Measurements from ENCODE around the gene DEPDC1.

The DEPDC1 gene

DNA sequence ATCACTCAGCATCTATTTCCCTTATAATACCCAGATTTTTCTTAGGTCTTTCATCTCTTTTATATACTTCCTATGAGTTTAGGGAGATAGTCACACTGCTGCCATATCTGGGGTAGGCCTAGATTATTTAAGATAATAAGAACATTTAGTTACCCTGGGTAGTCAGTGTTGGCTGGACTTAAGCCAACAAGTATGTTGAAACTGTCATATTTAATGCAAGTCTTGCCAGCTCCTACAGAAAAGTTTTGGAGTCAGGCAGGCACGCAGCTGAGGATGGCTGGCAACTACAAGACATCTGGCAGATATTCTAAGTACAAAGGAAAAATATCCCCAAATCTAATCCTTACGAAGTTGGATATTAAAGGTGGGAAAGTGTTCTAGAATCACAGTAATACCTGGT, 19.2 kb upstream of the DEPDC1 start:
- Histone ChIP-seq H3K4me3 (no peak overlapping the region), H3K27ac (no peak overlapping the region)
- TF ChIP-seq, protein P1, sequence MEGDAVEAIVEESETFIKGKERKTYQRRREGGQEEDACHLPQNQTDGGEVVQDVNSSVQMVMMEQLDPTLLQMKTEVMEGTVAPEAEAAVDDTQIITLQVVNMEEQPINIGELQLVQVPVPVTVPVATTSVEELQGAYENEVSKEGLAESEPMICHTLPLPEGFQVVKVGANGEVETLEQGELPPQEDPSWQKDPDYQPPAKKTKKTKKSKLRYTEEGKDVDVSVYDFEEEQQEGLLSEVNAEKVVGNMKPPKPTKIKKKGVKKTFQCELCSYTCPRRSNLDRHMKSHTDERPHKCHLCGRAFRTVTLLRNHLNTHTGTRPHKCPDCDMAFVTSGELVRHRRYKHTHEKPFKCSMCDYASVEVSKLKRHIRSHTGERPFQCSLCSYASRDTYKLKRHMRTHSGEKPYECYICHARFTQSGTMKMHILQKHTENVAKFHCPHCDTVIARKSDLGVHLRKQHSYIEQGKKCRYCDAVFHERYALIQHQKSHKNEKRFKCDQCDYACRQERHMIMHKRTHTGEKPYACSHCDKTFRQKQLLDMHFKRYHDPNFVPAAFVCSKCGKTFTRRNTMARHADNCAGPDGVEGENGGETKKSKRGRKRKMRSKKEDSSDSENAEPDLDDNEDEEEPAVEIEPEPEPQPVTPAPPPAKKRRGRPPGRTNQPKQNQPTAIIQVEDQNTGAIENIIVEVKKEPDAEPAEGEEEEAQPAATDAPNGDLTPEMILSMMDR (IDR thresholded peaks at IDR 0.05) = no peak
- no peak for DNase-seq (ENCODE audit: low spot score)

DNA sequence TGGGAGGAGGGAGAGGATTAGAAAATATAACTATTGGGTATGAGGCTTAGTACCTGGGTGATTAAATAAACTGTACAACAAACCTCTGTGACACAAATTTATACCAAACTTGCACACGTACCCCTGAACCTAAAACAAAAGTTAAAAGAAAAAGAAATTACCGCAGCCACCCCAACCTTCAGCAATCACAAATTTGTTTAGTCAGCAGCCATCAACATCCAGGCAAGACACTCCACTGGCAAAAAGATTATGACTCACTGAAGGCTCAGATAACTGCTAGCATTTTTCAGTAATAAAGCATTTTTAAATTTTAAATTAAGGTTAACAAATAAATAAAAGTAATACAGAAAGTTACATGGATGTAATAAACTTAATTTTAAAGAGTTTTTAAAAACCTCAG, 14.4 kb upstream of the DEPDC1 start:
- TF ChIP-seq, protein P1 (IDR thresholded peaks at IDR 0.05) = no peak
- no peak for DNase-seq (ENCODE audit: low spot score)
- Histone ChIP-seq H3K4me3 (no peak overlapping the region), H3K27ac (no peak overlapping the region)

DNA sequence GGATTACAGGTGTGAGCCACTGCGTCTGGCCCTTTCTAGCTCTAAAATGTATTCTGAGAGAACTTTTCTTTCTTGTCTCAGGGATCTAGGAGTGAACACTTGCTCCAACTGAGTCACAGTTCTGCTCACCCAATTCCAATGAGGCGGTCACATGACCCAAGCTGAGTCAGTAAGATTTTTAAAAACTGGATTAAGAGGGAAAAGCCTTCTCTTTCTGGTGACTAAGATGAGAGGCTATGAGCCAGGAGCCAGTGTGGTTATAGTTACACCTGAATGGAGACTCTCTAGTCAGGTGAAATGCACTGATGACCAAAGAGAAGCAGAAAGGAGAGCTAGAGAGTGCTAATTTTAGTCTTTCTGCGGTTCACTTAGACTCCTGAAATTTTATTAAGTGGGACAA, 9.5 kb upstream of the DEPDC1 start:
- H3K4me3 ChIP-seq = no peak overlapping the region
- no peak overlapping the region for H3K27ac ChIP-seq
- TF ChIP-seq, protein P1 (IDR thresholded peaks at IDR 0.05) = no peak
- no peak for DNase-seq (ENCODE audit: low spot score)

DNA sequence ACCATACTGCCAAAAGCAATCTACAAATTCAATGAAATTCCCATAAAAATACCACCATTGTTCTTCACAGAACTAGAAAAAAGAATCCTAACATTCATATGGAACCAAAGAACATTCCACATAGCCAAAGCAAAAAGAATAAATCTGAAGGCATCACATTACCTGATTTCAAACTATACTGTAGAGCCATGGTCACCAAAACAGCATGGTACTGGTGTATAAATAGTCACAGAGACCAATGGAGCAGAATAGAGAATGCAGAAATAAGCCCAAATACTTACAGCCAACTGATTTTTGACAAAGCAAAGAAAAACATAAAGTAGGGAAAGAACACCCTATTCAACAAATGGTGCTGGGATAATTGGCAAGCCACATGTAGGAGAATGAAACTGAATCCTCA, 6.2 kb upstream of the DEPDC1 start:
- Histone ChIP-seq H3K4me3 (no peak overlapping the region), H3K27ac (no peak overlapping the region)
- no peak for DNase-seq (ENCODE audit: low spot score)
- TF ChIP-seq, protein P1 (IDR thresholded peaks at IDR 0.05) = no peak

DNA sequence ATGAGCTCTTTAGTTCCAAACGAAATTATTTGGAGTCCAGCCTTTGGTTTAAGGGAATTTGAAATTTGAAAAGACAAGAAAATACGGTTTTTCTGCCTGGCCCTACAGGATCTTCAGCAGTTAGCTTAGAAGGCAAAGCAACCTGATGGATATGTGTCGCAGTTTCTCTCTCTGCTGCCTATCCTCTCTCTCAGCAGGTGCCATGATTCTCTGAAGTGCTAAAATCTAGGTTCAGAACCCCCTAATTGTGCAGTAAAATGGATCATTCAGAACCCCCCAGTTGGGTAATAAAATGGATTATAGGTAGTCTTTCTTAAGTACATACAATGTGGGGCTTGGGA, 446 bp upstream of the DEPDC1 start:
- peak overlapping the region; percentile 0 to 10 for H3K27ac ChIP-seq
- H3K4me3 ChIP-seq = peak overlapping the region; percentile 84
- TF ChIP-seq, protein P1 (IDR thresholded peaks at IDR 0.05) = no peak
- no peak for DNase-seq (ENCODE audit: low spot score)

DNA sequence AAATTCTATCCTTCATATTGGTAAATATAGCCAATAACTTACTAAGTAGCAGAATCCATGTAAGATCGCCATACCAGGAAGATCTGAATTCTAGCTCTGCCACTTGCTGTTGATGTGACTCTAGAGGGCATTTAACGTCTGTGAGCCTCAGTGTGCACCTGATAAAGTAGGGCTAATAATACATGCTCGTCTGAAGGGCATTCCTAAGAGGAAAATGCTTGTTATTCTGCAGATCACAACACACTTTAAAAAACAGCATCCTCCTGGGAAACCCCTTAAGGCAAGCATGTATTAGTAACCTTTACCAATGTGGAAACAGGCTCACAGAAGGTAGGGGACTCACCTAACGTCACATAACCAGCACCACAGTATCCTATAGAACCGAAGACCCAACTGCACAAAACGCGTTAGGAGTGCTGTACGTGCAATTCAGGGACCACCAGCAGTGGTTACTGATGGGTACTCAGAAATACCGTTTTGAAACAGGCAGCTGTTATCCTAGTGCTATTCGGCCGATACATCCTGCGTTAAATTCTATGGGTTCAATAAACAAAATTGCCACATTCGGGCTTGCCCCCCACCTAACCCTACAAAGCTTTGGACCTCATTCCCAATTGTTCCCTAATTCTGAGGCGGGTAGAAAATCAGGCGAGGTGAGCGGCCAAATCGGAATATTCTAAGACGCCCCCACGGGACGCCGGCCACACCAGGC, 758 bp downstream of the DEPDC1 start:
- H3K27ac ChIP-seq = no peak overlapping the region
- no peak for DNase-seq (ENCODE audit: low spot score)

DNA sequence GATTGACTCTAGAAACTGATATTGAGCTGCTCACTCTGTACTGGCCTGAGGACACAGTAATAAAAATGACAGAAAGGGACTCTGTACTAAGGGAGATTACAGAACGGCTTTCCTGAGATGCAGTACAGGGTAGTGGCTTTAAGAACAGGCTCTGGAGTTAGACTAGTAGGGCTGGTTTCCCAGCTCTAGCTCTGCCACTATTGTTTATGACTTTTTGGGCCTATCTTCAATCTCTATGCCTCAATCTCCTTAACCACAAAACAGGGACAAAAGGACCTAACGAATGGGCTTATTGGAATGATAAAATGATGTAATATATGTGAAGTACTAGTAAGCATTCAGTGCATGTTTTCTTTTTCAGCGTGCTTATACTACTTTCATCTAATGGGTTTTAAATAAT, 1.4 kb downstream of the DEPDC1 start:
- Histone ChIP-seq H3K27ac (no peak overlapping the region), H3K4me3 (no peak overlapping the region)
- no peak for DNase-seq (ENCODE audit: low spot score)
- TF ChIP-seq, protein P1 (IDR thresholded peaks at IDR 0.05) = no peak

More for the DNA sequence above, 758 bp downstream of the DEPDC1 start:
- H3K4me3 ChIP-seq = peak overlapping the region; percentile 84
- TF ChIP-seq, protein P1 (IDR thresholded peaks at IDR 0.05) = no peak
